Progenitor cell of endocrine pancreas (in vitro differentiated cells): ENCODE results near the gene GGA3. TPM values are rescaled to one million over a fixed set of nuclear protein-coding genes. Genes with fewer than 3 reads are reported as not detected.

Experiments
- DNase-seq: peaks from one replicate; pipeline ENCODE4 v3.0.0; 2021; ENCODE audit warnings: low spot score; ENCODE audit not compliant: unreplicated experiment
- H3K27ac Mint-ChIP-seq: 2 replicates; pipeline ENCODE4 v1.8.0; 2021; ENCODE audit warnings: mild to moderate bottlenecking, moderate library complexity, mixed read lengths
- H3K27me3 Mint-ChIP-seq: 2 replicates; pipeline ENCODE4 v1.8.0; 2021; ENCODE audit warnings: mixed read lengths
- H3K36me3 Mint-ChIP-seq: 2 replicates; pipeline ENCODE4 v1.8.0; 2022; ENCODE audit warnings: mixed read lengths; ENCODE audit not compliant: insufficient read depth
- H3K4me1 Mint-ChIP-seq: 2 replicates; pipeline ENCODE4 v1.8.0; 2021; ENCODE audit warnings: low read depth, mixed read lengths
- H3K4me3 Mint-ChIP-seq: 2 replicates; pipeline ENCODE4 v1.8.0; 2021; ENCODE audit warnings: low read depth, mild to moderate bottlenecking, moderate library complexity, mixed read lengths
- H3K9me3 Mint-ChIP-seq: 2 replicates; pipeline ENCODE4 v1.8.0; 2021; ENCODE audit warnings: low read depth, mixed read lengths
- total RNA-seq: library from RNA; stranded (reverse); gene quantifications from 2 replicates; pipeline ENCODE4 v1.2.1, GENCODE V29; 2021
- TF ChIP-seq, protein P1 (sequence below): fragments of 200-600 bp; sonication (generic); IDR thresholded peaks from one replicate; pipeline ENCODE4 v1.5.0; 2021; ENCODE audit warnings: antibody characterized with exemption, mild to moderate bottlenecking; ENCODE audit not compliant: unreplicated experiment

GGA3 gene
- total RNA-seq, 1 donor from 2014 or later, result 68.1 TPM

GRCh38 chr17:75240394-75241142 lies 20.8 kb downstream of the GGA3 start:
- Mint-ChIP-seq H3K27me3 (no peaks in the 10 kb centered on the region), H3K9me3 (no peaks in the 10 kb centered on the region)

GRCh38 chr17:75239778-75240393 lies 21.5 kb downstream of the GGA3 start:
- H3K4me1 Mint-ChIP-seq, result no peaks in the 10 kb centered on the region
- no peaks in the 10 kb centered on the region for H3K9me3 Mint-ChIP-seq
- no peaks in the 10 kb centered on the region for H3K27me3 Mint-ChIP-seq
- TF ChIP-seq, protein P1, sequence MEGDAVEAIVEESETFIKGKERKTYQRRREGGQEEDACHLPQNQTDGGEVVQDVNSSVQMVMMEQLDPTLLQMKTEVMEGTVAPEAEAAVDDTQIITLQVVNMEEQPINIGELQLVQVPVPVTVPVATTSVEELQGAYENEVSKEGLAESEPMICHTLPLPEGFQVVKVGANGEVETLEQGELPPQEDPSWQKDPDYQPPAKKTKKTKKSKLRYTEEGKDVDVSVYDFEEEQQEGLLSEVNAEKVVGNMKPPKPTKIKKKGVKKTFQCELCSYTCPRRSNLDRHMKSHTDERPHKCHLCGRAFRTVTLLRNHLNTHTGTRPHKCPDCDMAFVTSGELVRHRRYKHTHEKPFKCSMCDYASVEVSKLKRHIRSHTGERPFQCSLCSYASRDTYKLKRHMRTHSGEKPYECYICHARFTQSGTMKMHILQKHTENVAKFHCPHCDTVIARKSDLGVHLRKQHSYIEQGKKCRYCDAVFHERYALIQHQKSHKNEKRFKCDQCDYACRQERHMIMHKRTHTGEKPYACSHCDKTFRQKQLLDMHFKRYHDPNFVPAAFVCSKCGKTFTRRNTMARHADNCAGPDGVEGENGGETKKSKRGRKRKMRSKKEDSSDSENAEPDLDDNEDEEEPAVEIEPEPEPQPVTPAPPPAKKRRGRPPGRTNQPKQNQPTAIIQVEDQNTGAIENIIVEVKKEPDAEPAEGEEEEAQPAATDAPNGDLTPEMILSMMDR, result no peak
- no peak for DNase-seq
- H3K36me3 Mint-ChIP-seq, result peaks cover 15% of the 10 kb centered on the region
- no peak overlapping the region for H3K4me3 Mint-ChIP-seq
- no peak overlapping the region for H3K27ac Mint-ChIP-seq

More at GRCh38 chr17:75240394-75241142, 20.8 kb downstream of the GGA3 start:
- Mint-ChIP-seq H3K4me3 (no peak overlapping the region), H3K4me1 (no peaks in the 10 kb centered on the region), H3K36me3 (peaks cover 14% of the 10 kb centered on the region), H3K27ac (no peak overlapping the region)
- no peak for DNase-seq
- TF ChIP-seq, protein P1, result peak; percentile 65

DNA sequence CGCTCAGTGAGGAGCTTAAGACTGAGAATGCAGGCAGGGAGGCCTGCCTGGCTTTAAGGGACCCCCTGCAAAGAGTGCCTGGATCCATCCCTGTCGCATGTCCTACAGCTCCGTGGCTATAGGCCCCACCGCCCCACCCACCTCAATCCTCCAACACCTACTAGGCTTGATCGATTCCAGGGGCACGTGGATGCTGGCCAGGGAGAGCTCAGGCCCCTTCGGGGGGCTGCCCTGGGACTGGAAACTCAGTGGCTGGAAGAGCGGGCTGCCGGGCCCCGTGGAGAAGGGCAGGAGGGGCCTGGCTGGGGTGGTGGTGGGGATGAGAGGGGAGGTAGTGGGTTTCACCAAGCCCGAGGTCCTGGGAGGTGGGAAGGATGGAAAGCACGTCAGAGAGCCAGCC lies 22.2 kb downstream of the GGA3 start:
- Mint-ChIP-seq H3K4me3 (no peak overlapping the region), H3K27me3 (no peaks in the 10 kb centered on the region), H3K4me1 (no peaks in the 10 kb centered on the region), H3K9me3 (no peaks in the 10 kb centered on the region), H3K36me3 (peaks cover 15% of the 10 kb centered on the region), H3K27ac (no peak overlapping the region)
- TF ChIP-seq, protein P1, result no peak
- no peak for DNase-seq

DNA sequence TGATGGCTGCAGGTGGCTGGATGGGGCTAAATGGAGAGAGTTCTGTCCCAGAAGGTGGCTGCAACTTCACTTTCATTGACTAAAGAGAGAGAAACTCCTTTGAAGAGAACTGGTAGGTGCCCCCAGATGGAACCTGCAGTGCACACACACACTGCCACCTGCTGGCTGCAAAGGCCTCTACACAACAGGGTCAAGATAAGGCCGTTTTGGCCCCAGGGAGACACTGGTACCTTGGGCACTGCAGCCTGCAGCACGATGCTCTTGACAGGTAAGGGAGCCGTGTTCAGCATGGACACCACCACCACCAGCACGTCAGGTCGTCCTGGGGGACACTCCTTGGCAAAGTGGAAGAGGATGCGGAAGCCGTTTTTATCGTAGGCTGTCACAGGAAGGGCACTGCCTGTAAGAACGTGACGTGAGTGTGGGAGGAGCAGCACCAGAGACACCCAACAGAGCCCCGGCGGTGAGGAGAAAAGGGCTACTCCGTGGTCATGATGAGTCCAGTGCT lies 22.7 kb downstream of the GGA3 start:
- Mint-ChIP-seq H3K27me3 (no peaks in the 10 kb centered on the region), H3K4me1 (no peaks in the 10 kb centered on the region), H3K9me3 (no peaks in the 10 kb centered on the region), H3K36me3 (peaks cover 16% of the 10 kb centered on the region), H3K4me3 (no peak overlapping the region), H3K27ac (peak overlapping the region; percentile 33)
- TF ChIP-seq, protein P1, result peak; percentile 85
- DNase-seq, result peak; percentile 34

DNA sequence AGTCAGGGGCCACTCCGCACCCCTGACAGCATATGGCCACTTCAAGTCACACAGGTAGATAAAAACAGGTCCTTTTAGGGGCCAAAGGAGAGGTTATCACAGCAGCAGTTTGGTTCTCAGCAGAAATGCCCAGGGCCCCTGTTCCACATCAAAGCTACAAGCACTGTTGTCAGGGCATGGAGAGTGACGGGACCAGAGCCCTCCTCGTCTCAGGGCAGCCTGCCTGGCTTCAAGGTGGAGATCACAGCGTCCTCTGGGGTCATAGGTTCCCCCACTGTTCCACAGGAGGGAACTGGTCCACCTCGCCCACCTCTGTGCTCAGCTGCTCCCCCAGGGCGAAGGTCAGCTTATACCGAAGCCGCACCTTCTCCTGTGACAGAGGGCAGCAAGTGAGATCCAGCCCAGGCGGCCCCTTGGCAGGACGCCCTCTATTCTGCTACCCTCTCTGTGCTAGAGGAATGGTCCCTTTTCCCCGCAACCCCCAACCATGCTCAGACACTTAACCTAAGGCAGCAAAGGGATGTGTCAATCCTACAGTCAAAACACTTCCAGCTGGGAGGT lies 23.3 kb downstream of the GGA3 start:
- Mint-ChIP-seq H3K4me1 (no peaks in the 10 kb centered on the region), H3K4me3 (no peak overlapping the region), H3K9me3 (no peaks in the 10 kb centered on the region), H3K36me3 (peaks cover 13% of the 10 kb centered on the region), H3K27me3 (no peaks in the 10 kb centered on the region), H3K27ac (no peak overlapping the region)
- TF ChIP-seq, protein P1, result no peak
- DNase-seq, result no peak
